NCI-H2227 treated with DMSO at 0.1 percent for 48 hours (cell line): Measurements from ENCODE around the gene ZC3H12D.
A peak's percentile ranks its signal among the peaks of the same experiment; 100 is the strongest.
"Not testable (repeated sequence)": the region's sequence is repeated elsewhere in the genome, so short reads cannot be mapped to it uniquely, and the experiment has no call there.

ENCODE experiments used
- DNase-seq: peaks from one replicate; lab custom pipeline; 2025; lab: John Stamatoyannopoulos, UW

The ZC3H12D gene

GRCh38 chr6:149483849-149484655 lies 762 bp downstream of the ZC3H12D start:
- no peak for DNase-seq

- no peak for DNase-seq
Measured at GRCh38 chr6:149483334-149483725, 1.5 kb downstream of the ZC3H12D start.

- DNase-seq: no peak
Measured at GRCh38 chr6:149482545-149483333, 2.1 kb downstream of the ZC3H12D start.

GRCh38 chr6:149480502-149481280 lies 4.1 kb downstream of the ZC3H12D start:
- DNase-seq: no peak

- DNase-seq: no peak
Measured at GRCh38 chr6:149478631-149479314, 6.0 kb downstream of the ZC3H12D start.

GRCh38 chr6:149477544-149477943 lies 7.3 kb downstream of the ZC3H12D start:
- no peak for DNase-seq

- DNase-seq: no peak
Measured at GRCh38 chr6:149476789-149477455, 7.9 kb downstream of the ZC3H12D start.

GRCh38 chr6:149474108-149474935 lies 10.5 kb downstream of the ZC3H12D start:
- no peak for DNase-seq

- peak; percentile 31 for DNase-seq
Measured at GRCh38 chr6:149473080-149474052, 11.4 kb downstream of the ZC3H12D start.

GRCh38 chr6:149472241-149472640 lies 12.6 kb downstream of the ZC3H12D start:
- DNase-seq: no peak

GRCh38 chr6:149471801-149472200 lies 13.0 kb downstream of the ZC3H12D start:
- DNase-seq: no peak

- no peak for DNase-seq
Measured at GRCh38 chr6:149470948-149471347, 13.9 kb downstream of the ZC3H12D start.

- no peak for DNase-seq
Measured at GRCh38 chr6:149468179-149468578, 16.6 kb downstream of the ZC3H12D start.

- DNase-seq: no peak
Measured at GRCh38 chr6:149467265-149467664, 17.5 kb downstream of the ZC3H12D start.

- no peak for DNase-seq
Measured at GRCh38 chr6:149464411-149464810, 20.4 kb downstream of the ZC3H12D start.

- DNase-seq: no peak
Measured at GRCh38 chr6:149463781-149464180, 21.0 kb downstream of the ZC3H12D start.

- not testable (repeated sequence) for DNase-seq
Measured at GRCh38 chr6:149462712-149463111, 22.1 kb downstream of the ZC3H12D start.

- DNase-seq: no peak
Measured at GRCh38 chr6:149461670-149462069, 23.1 kb downstream of the ZC3H12D start.

GRCh38 chr6:149460249-149460648 lies 24.6 kb downstream of the ZC3H12D start:
- not testable (repeated sequence) for DNase-seq
